ENCODE results near the gene POLA2. TPM values are rescaled to one million over a fixed set of nuclear protein-coding genes. Genes with fewer than 3 reads are reported as not detected.

Gene POLA2
- total RNA-seq (2011; cell fraction: chromatin; rRNA removed; ENCODE audit: low replicate concordance): 265 and 326 TPM in 2 replicates
- 95.2 and 116 TPM in 2 replicates for total RNA-seq (2011; cell fraction: nucleolus; rRNA removed)
- 147 and 156 TPM in 2 replicates for total RNA-seq (2011; cell fraction: nucleoplasm; rRNA removed)
- 35.0 and 37.1 TPM in 2 replicates for total RNA-seq (2014; rRNA removed)
- 49.4 and 50.7 TPM in 2 replicates for total RNA-seq (2014; rRNA removed; fragmentation: Illumina TruSeq; extraction: Trizol)
- total RNA-seq (2015; rRNA removed; fragmentation: Illumina TruSeq; extraction: Trizol): 47.5 and 52.5 TPM in 2 replicates
- 43.2 and 46.7 TPM in 2 replicates for total RNA-seq (2021)
- 114 and 134 TPM in 2 replicates for polyA plus RNA-seq (2011; rRNA removed)
- polyA plus RNA-seq (2011; cell fraction: cytosol; rRNA removed): 93.4 and 98.1 TPM in 2 replicates
- 150 and 166 TPM in 2 replicates for polyA plus RNA-seq (2011; cell fraction: nucleus; rRNA removed)
- 38.7 and 48.5 TPM in 2 replicates for polyA plus RNA-seq (2012)
- 92.7 and 113 TPM in 2 replicates for polyA plus RNA-seq (2014; fragmentation: Illumina TruSeq; extraction: Trizol)
- polyA plus RNA-seq (2014; fragmentation: Nextera tagmentation; extraction: Ambion mirVana): 1 to 10 TPM; 2.7 to 5.6 TPM
- 44.4 and 52.8 TPM in 2 replicates for polyA plus RNA-seq (2014; rRNA removed)
- polyA minus RNA-seq (2011; rRNA and poly(A)+ RNA removed): 120 and 125 TPM in 2 replicates
- 44.7 and 51.1 TPM in 2 replicates for polyA minus RNA-seq (2011; cell fraction: cytosol; rRNA and poly(A)+ RNA removed)
- polyA minus RNA-seq (2011; cell fraction: nucleus; rRNA and poly(A)+ RNA removed): 49.7 and 85.1 TPM in 2 replicates
- percentile 72 among the genes with signal in this experiment for Bru-seq, nascent RNA
- BruChase-seq, experiment 1, labeled RNA remaining after a 2-hour chase: percentile 74 among the genes with signal in this experiment
- percentile 69 among the genes with signal in this experiment for BruChase-seq, experiment 2, labeled RNA remaining after a 6-hour chase
- long read RNA-seq, experiment 1, transcript POLA2-201 (18 exons, 3,744 nt): major isoform, 19 of 49 reads
- long read RNA-seq, experiment 1, partial matches to known transcripts: 22 of 49 reads
- long read RNA-seq, experiment 1, other reads (novel, unspliced or antisense): 5 of 49 reads
- long read RNA-seq, experiment 2, transcript POLA2-201 (18 exons, 3,744 nt): major isoform, 40 of 55 reads
- long read RNA-seq, experiment 2, partial matches to known transcripts: 7 of 55 reads
- long read RNA-seq, experiment 2, other reads (novel, unspliced or antisense): 8 of 55 reads
- long read RNA-seq, experiment 3, transcript POLA2-201 (18 exons, 3,744 nt): major isoform, 43 of 52 reads
- long read RNA-seq, experiment 3, partial matches to known transcripts: 4 of 52 reads
- long read RNA-seq, experiment 3, other reads (novel, unspliced or antisense): 4 of 52 reads

GRCh38 chr11:65261591-65262380, at the start of gene POLA2:
TSS of gene POLA2 (plus strand) at chr11:65261962. CDS start at chr11:65262293, 331 bp downstream.
- CTCF ChIA-PET (ENCODE audit: low intra/inter-chr PET ratio): interaction anchor here (0.5 kb wide), 1 partner anchor 150 kb away, joined by 3 read pairs; no protein-coding TSS in a partner anchor
- intact Hi-C loops (cut with micrococcal nuclease): no loop called here
- Histone ChIP-seq H3K36me3 (ENCODE audit: control insufficient read depth, insufficient read depth, low read length) (peaks cover 25% of the 10 kb centered on the region), H3K79me2 (ENCODE audit: control insufficient read depth, insufficient read depth, low read length) (peaks cover 48% of the 10 kb centered on the region), H3K9me1 (ENCODE audit: control insufficient read depth, insufficient read depth, low read length) (no peaks in the 10 kb centered on the region), H3K9me3 (replicated peaks; ENCODE audit: control insufficient read depth, insufficient read depth, low read depth, low read length) (no peaks in the 10 kb centered on the region), H2AFZ (ENCODE audit: low read depth, low read length) (peak within 1 kb of the TSS; percentile 94), H3K4me1 (replicated peaks in 1 of 2; ENCODE audit: control insufficient read depth in 2 of 2, insufficient read depth in 2 of 2, low read length in 2 of 2) (peaks cover 9 to 23% of the 10 kb centered on the region in 2 experiments; a peak in 4 of 5 replicates), H3K27me3 (ENCODE audit: control insufficient read depth in 2 of 2, insufficient read depth in 2 of 2, low read length in 2 of 2) (no peaks in the 10 kb centered on the region), H4K20me1 (replicated peaks; ENCODE audit: control insufficient read depth, insufficient read depth, low read length) (peaks cover 5% of the 10 kb centered on the region; the same call in 1 of the 2 replicates), H3K4me2 (ENCODE audit: insufficient read depth, low read length) (peak within 1 kb of the TSS; percentile 86), H3K4me3 (peak within 1 kb of the TSS; percentile 65), H3K27ac (ENCODE audit: extremely low read depth, low read depth, low read length) (peak within 1 kb of the TSS; percentile 83), H3K9ac (ENCODE audit: insufficient read depth in 1 of 2, low read depth in 2 of 2, low read length in 2 of 2) (peak within 1 kb of the TSS; percentile 93 to 98)
- under 1% methylated on average over 60 of the region's 66 CpGs for WGBS (ENCODE audit: insufficient coverage, low coverage, missing lambda C conversion rate)
- in situ Hi-C loops (cut with MboI): no loop called here
- FAIRE-seq (peak; percentile 93), ATAC-seq (peak; percentile 92), DNase-seq (ENCODE audit: extremely low read depth in 1 of 4, low spot score in 3 of 4) (peak; percentile 98 to 100 (median 100))
- POLR2A ChIA-PET: interaction anchor here (0.5 to 2.3 kb wide), 29 partner anchors 9 to 410 kb away, joined by 3 to 30 read pairs (median 4); partner anchors contain the start of genes CAPN1, CDC42EP2, FAU and MALAT1
- no TSS peak for BruUV-seq (replicated peaks)
- TF ChIP-seq RFX1 (IDR thresholded peaks at IDR 0.05) (no peak), MNT (conservative IDR thresholded peaks at IDR 0.05) (peak; percentile 83 to 89), ZNF140 (CRISPR knock-in tag; IDR thresholded peaks at IDR 0.05) (no peak), NFIC (IDR thresholded peaks at IDR 0.05) (peak; percentile 97), RBM34 (IDR thresholded peaks at IDR 0.05; ENCODE audit: borderline replicate concordance, insufficient read depth, low read length) (no peak), FOXP1 (CRISPR knock-in tag; IDR thresholded peaks at IDR 0.05) (peak; percentile 64; the same call in 1 of the 2 replicates), CLOCK (CRISPR knock-in tag; IDR thresholded peaks at IDR 0.05; ENCODE audit: borderline replicate concordance) (no peak), NR1H2 (CRISPR knock-in tag; IDR thresholded peaks at IDR 0.05) (no peak), BCL6 (CRISPR knock-in tag; IDR thresholded peaks at IDR 0.05) (no peak)
